GM19463 (cell line): ENCODE measurements around the gene USP9X.
"Not testable (repeated sequence)": the region's sequence is repeated elsewhere in the genome, so short reads cannot be mapped to it uniquely, and the experiment has no call there.

Experiments used
- ATAC-seq: cut with Tn5 transposase; IDR thresholded peaks from one replicate; pipeline ENCODE4 v1.9.1; 2021; ENCODE audit warnings: mild to moderate bottlenecking, moderate library complexity; ENCODE audit not compliant: unreplicated experiment

USP9X gene, protein sequence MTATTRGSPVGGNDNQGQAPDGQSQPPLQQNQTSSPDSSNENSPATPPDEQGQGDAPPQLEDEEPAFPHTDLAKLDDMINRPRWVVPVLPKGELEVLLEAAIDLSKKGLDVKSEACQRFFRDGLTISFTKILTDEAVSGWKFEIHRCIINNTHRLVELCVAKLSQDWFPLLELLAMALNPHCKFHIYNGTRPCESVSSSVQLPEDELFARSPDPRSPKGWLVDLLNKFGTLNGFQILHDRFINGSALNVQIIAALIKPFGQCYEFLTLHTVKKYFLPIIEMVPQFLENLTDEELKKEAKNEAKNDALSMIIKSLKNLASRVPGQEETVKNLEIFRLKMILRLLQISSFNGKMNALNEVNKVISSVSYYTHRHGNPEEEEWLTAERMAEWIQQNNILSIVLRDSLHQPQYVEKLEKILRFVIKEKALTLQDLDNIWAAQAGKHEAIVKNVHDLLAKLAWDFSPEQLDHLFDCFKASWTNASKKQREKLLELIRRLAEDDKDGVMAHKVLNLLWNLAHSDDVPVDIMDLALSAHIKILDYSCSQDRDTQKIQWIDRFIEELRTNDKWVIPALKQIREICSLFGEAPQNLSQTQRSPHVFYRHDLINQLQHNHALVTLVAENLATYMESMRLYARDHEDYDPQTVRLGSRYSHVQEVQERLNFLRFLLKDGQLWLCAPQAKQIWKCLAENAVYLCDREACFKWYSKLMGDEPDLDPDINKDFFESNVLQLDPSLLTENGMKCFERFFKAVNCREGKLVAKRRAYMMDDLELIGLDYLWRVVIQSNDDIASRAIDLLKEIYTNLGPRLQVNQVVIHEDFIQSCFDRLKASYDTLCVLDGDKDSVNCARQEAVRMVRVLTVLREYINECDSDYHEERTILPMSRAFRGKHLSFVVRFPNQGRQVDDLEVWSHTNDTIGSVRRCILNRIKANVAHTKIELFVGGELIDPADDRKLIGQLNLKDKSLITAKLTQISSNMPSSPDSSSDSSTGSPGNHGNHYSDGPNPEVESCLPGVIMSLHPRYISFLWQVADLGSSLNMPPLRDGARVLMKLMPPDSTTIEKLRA (N-terminal part only)

GRCh38 chrX:41084893-41085511, at the start of gene USP9X:
Gene USP9X (plus strand): TSS chrX:41085445. CDS start chrX:41123629, 38,184 bp downstream.
- peak; percentile 58 for ATAC-seq

- no peak for ATAC-seq
Measured at GRCh38 chrX:41035582-41035981, 49.7 kb upstream of the USP9X start.

- ATAC-seq: no peak
Measured at GRCh38 chrX:41036668-41037326, 48.4 kb upstream of the USP9X start.

GRCh38 chrX:41043196-41043595, 42.0 kb upstream of the USP9X start:
- ATAC-seq: no peak

DNA sequence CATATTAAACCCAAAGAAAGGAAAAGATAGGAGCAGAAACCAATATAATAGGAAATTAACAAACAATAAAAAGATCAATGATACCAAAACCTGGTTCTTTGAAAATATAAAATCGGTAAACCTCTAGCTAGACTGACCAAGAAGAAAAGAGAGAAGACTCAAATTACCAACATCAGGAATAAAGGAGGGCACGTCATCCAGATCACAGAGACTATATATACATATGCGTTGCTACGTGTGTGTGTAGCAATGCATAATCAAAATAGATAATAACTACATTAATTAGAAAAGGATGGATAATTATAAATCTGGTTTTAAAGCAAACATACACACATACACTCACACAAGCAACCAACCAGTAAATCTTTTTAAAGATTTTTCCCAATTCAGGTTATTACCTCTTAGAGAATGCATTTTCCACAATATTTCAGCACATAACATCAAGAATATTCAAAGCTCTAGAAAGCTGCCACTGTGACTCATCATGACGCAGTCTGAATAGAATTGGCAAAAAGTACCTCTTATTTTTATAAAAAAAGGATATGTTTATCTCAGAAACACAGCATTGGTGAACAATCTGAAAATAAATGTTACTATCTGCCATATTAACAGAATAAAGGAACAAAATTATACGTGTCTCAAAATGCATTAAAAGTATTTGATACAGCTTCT, 41.4 kb upstream of the USP9X start:
- no peak for ATAC-seq

GRCh38 chrX:41045960-41046567, 39.2 kb upstream of the USP9X start:
- no peak for ATAC-seq

DNA sequence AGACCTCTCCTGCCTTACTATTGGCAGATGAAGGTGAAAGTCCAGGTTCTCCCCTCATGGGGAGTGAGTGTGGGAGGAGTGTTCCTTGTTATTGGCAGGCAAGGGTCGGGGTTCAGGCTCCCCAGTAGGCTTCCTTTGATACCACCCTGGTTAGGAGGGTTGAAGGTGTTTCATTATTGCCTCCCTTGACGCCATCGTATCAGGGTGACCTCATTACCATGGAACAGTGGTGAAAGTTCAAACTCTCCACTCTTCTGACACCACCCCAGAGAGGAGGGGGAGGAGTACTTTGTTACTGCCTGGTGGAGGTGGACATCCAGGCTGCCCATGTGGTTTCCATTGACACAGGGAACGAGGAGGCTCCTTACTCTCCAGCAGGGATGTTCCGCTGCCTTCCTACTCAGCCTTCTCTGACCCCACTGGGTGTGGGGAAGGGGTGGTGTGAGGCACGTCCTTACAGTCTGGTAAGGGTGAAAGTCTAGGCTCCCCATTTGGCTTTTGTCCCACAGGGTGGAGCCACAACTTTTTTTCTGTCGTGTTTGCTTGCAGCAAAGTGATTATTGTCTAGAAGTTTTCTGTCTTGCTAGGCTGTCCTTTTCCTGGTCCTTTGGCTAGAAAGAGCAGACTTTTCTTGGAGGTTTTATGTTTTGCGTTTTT, 37.2 kb upstream of the USP9X start:
- no peak for ATAC-seq

- no peak for ATAC-seq
Measured at GRCh38 chrX:41050359-41050758, 34.9 kb upstream of the USP9X start.

GRCh38 chrX:41051288-41051687, 34.0 kb upstream of the USP9X start:
- no peak for ATAC-seq

DNA sequence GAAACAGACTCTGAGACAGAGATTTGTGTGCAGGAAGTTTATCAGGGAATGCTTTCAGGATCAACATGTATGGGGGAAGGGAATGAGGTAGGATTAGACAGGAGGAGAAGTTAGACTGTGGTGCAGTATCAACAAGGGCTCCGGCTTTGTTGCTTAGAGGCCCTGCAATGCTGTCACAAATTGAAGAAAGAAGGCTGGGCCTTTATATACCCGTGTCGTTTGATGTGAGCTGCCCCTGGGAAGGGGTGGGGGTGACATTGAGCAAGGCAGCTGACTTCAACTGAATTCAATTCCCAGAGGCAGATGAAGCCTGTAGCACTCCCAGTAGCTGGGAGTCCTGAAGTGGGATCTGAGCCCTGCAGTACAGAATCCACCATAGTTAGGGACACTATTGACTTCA, 29.5 kb upstream of the USP9X start:
- no peak for ATAC-seq

DNA sequence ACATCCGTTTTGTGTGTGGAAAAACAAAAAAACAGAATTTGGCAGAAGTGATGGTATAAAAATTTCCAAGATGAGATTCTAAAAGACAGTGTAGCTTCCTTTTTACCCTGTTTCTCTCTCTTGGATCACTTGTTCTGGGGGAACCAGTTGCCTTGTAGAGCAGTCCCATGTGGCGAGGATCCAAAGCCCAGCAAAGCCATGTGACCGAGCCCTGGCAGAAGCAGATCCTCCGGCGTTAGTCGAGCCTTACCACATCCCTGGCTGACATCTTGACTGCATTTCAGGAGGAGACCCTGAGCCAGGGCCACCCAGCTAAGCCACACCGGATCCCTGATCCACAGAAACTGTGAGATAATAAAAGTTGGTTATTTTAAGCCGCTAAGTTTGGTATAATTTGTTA, 22.0 kb upstream of the USP9X start:
- not testable (repeated sequence) for ATAC-seq

DNA sequence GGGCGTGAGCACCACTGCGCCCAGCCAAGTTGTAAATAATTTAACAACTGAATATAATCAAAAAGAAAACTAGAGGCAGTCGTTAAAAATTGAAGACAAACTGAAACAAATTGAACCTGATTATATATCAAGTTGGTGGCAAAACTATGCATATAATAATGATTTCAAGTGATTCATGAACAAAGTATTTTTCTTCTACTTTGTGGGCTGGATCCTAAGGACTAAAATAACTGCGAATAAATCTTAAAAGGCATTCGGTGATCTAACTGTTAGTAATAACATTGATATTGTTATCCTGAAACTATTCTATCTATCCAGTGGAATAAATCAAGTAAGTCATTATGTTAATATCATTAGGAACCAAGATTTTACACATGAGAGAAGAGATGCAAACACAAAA, 21.2 kb upstream of the USP9X start:
- ATAC-seq: no peak

GRCh38 chrX:41066391-41066790, 18.9 kb upstream of the USP9X start:
- no peak for ATAC-seq

DNA sequence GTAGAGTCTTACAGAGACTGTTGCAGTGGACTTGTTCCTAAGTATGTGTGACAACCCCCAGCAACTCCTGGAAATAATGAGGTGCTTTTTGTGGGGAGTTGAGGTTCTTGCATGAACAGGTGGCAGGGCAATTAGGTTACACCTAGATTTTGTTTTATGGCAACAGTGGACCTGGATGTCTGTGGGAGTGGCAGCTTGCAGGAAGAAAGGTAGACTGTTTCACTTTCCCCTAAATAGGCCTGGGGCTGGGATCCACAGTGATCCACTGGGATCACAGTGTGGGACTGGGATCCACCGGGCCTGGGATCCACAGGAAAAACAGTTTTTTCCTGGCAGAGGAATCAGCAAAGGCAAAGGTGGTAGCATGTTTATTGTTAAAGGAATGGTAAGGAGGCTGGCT, 18.3 kb upstream of the USP9X start:
- ATAC-seq: no peak

DNA sequence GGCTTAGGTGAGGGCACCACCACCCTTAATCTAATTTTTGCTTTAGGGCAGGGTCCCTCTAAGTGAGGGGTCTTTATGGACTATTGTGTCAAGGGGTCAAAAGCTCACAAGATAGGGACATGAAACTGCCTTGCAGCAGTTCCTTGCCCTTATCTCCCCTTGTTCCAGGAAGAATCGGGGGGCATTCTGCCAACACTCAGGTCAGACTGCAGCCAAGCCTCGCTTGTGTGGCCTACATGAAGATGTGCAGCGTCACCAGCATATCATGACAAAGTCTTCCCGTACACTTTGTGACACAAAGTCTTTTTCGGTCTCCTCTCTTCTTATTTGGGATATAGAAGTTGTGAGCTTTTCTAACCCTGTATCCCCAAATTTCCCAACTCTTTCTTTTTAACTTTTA, 17.5 kb upstream of the USP9X start:
- no peak for ATAC-seq

GRCh38 chrX:41076742-41077141, 8.5 kb upstream of the USP9X start:
- ATAC-seq: no peak

DNA sequence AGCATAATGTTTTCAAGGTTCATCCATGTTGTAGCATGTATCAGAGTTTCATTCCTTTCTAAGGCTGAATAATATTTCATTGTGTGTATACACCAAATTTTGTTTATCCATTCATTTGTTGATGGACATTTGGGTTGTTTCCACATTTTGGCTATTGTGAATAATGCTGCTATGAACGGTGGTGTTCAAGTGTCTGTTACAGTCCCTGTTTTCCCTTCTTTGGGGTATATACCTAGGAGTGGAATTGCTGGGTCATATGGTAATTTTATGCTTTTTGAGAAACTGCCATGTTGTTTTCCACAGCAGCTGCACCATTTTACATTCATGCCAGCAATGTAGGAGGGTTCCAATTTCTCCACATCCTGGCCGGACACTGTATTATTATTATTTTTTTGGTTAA, 3.4 kb upstream of the USP9X start:
- ATAC-seq: no peak

DNA sequence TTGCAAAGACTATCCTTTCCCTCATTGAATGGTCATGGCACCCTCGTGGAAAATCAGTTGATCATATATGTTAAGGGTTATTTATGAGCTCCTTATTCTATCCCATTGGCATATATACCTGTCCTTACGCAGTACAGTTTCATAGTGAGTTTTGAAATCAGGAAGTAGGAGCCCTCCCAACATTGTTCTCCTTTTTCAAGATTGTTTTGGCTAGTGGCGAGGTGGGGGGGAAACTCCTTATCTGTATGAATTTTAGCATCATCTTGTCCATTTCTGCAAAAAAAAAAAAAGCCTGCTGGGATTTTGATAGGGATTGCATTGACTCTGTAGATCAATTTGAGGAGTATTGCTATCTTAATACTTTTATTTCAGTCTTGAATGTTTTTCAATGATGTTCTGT, 2.5 kb upstream of the USP9X start:
- ATAC-seq: no peak
